ENCODE results near the gene FGD6. TPM values are rescaled to one million over a fixed set of nuclear protein-coding genes. Genes with fewer than 3 reads are reported as not detected.

Gene FGD6
- total and polyA plus RNA-seq, 2 of the 4 experiments (the other 2 are of a cell fraction) = 2.6 to 9.5 TPM

DNA sequence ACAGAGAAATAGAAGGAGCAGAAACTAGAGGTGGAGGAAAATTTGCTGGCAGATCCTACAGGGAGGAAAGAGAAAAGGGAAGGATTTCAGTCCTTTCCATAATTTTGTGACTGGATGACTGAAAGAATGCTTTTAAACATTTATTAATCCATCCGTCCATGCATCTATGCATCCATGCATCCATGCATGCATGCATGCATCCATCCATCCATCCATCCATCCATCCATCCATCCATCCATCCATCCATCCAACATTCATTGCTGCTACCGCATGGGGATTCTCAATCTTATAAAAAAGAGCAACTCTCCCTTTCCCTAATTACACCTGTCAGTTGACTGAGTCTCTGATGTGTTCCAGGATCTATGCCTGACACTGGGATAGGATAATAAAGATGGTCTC, 88.2 kb downstream of the FGD6 start:
- intact Hi-C loops (cut with micrococcal nuclease) (no loop called here), dilution Hi-C loops (cut with HindIII; ENCODE audit: low sequenced_read_pairs, unreplicated experiment) (no loop called here), in situ Hi-C loops (cut with MboI; ENCODE audit: low sequenced_read_pairs) (no loop called here)
- no peak overlapping the region for H3K23ac ChIP-seq (ENCODE audit: low read depth, low read length)
- H2BK5ac ChIP-seq (ENCODE audit: low read depth, low read length, poor library complexity, severe bottlenecking) = no peak overlapping the region
- H2BK120ac ChIP-seq (ENCODE audit: low read depth, low read length) = no peak overlapping the region
- no peak overlapping the region for H3K56ac ChIP-seq (ENCODE audit: extremely low read depth, insufficient read depth, low read length)
- H2AFZ ChIP-seq (replicated peaks; ENCODE audit: low read length, poor library complexity) = no peak overlapping the region
- no peaks in the 10 kb centered on the region for H3K4me1 ChIP-seq (ENCODE audit: control insufficient read depth, insufficient read depth, low read length)
- H4K20me1 ChIP-seq (ENCODE audit: insufficient read depth, low read length) = no peaks in the 10 kb centered on the region
- DNase-seq (no peak), ATAC-seq (ENCODE audit: low read depth) (no peak)
- WGBS, 2 experiments (ENCODE audit: extremely low coverage in 2 of 2, insufficient read length in 1 of 2) = no CpG with 5 or more reads among the region's 2 CpGs
- H3K9ac ChIP-seq (ENCODE audit: low read depth, low read length) = no peak overlapping the region
- no peak overlapping the region for H3K4me3 ChIP-seq (ENCODE audit: insufficient read depth, low read depth, low read length)
- no peak overlapping the region for H2AK9ac ChIP-seq (replicated peaks; ENCODE audit: low read depth, low read length, poor library complexity)
- H4K91ac ChIP-seq (ENCODE audit: insufficient read depth, low read depth, low read length) = no peak overlapping the region
- H3K4me2 ChIP-seq (ENCODE audit: low read depth, low read length) = no peak overlapping the region
- ChIA-PET POLR2A (ENCODE audit: unreplicated experiment) (no interaction called here), CTCF (no interaction called here)
- no peak overlapping the region for H2BK20ac ChIP-seq (ENCODE audit: low read depth, low read length)
- no peak overlapping the region for H2AK5ac ChIP-seq (ENCODE audit: low read depth, low read length)
- no peak overlapping the region for H3K27ac ChIP-seq (ENCODE audit: insufficient read depth, low read length)
- no peak for TF ChIP-seq POLR2A (IDR thresholded peaks at IDR 0.05; ENCODE audit: low read depth, low read length)
- TF ChIP-seq, protein P1, sequence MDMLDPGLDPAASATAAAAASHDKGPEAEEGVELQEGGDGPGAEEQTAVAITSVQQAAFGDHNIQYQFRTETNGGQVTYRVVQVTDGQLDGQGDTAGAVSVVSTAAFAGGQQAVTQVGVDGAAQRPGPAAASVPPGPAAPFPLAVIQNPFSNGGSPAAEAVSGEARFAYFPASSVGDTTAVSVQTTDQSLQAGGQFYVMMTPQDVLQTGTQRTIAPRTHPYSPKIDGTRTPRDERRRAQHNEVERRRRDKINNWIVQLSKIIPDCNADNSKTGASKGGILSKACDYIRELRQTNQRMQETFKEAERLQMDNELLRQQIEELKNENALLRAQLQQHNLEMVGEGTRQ (IDR thresholded peaks at IDR 0.05; ENCODE audit: low read depth, low read length) = no peak
- TF ChIP-seq, protein P2, sequence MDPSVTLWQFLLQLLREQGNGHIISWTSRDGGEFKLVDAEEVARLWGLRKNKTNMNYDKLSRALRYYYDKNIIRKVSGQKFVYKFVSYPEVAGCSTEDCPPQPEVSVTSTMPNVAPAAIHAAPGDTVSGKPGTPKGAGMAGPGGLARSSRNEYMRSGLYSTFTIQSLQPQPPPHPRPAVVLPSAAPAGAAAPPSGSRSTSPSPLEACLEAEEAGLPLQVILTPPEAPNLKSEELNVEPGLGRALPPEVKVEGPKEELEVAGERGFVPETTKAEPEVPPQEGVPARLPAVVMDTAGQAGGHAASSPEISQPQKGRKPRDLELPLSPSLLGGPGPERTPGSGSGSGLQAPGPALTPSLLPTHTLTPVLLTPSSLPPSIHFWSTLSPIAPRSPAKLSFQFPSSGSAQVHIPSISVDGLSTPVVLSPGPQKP (IDR thresholded peaks at IDR 0.05; ENCODE audit: borderline replicate concordance, low read depth, low read length) = no peak
- no peak for TF ChIP-seq SMC3 (IDR thresholded peaks at IDR 0.05; ENCODE audit: low read depth, low read length)
- no peak for TF ChIP-seq MAZ (IDR thresholded peaks at IDR 0.05; ENCODE audit: borderline replicate concordance, low read depth, low read length)
- TF ChIP-seq CTCF (conservative IDR thresholded peaks at IDR 0.05; ENCODE audit: low read depth, low read length) = no peak
- no peak for TF ChIP-seq RFX5 (IDR thresholded peaks at IDR 0.05; ENCODE audit: low read depth, low read length)
- TF ChIP-seq FOS (IDR thresholded peaks at IDR 0.05; ENCODE audit: low read depth, low read length) = no peak
- TF ChIP-seq BHLHE40 (IDR thresholded peaks at IDR 0.05; ENCODE audit: low read depth, low read length) = no peak
- TF ChIP-seq RAD21 (IDR thresholded peaks at IDR 0.05; ENCODE audit: low read length) = no peak
- TF ChIP-seq RCOR1 (IDR thresholded peaks at IDR 0.05; ENCODE audit: insufficient replicate concordance, low read length) = no peak
- no peak for TF ChIP-seq MXI1 (IDR thresholded peaks at IDR 0.05; ENCODE audit: borderline replicate concordance, low read depth, low read length)
- TF ChIP-seq MAFK (IDR thresholded peaks at IDR 0.05; ENCODE audit: low read depth, low read length) = no peak
- BruUV-seq (replicated peaks) = no TSS peak
- H2BK15ac ChIP-seq (ENCODE audit: low read depth, low read length) = no peak overlapping the region
- no peaks in the 10 kb centered on the region for H3K9me1 ChIP-seq (ENCODE audit: insufficient read depth, low read length)
- H3K4ac ChIP-seq (ENCODE audit: low read depth, low read length) = no peak overlapping the region
- H3K18ac ChIP-seq (ENCODE audit: low read depth, low read length) = no peak overlapping the region
- H3K14ac ChIP-seq (replicated peaks; ENCODE audit: low read depth, low read length) = no peak overlapping the region
- no peak overlapping the region for H4K5ac ChIP-seq (ENCODE audit: low read depth, low read length)
- H4K8ac ChIP-seq (ENCODE audit: low read depth in 2 of 2, low read length in 2 of 2) = no peak overlapping the region
- no peaks in the 10 kb centered on the region for H3K9me3 ChIP-seq (ENCODE audit: control insufficient read depth, insufficient read depth, low read length)
- H3K79me1 ChIP-seq (ENCODE audit: low read depth in 1 of 2, low read length in 2 of 2) = no peaks in the 10 kb centered on the region
- H3K27me3 ChIP-seq (ENCODE audit: control insufficient read depth, insufficient read depth, low read length) = no peaks in the 10 kb centered on the region
- H3K36me3 ChIP-seq (ENCODE audit: control insufficient read depth, insufficient read depth, low read length) = peaks cover 7% of the 10 kb centered on the region

All from IMR-90 (cell line).